HFFc6 (cell line): ENCODE measurements around the gene KSR2. TPM values are rescaled to one million over a fixed set of nuclear protein-coding genes. Genes with fewer than 3 reads are reported as not detected.

Experiments used
- DNase-seq: peaks from one replicate; pipeline ENCODE4 v3.0.0-alpha.2; 2018
- H3K27ac Mint-ChIP-seq: 2 replicates; pipeline ENCODE4 v1.8.0; 2020; ENCODE audit warnings: mild to moderate bottlenecking, mixed read lengths
- H3K27me3 Mint-ChIP-seq: 2 replicates; pipeline ENCODE4 v1.8.0; 2021; ENCODE audit warnings: mild to moderate bottlenecking, moderate library complexity, mixed read lengths; ENCODE audit not compliant: insufficient read depth
- H3K36me3 Mint-ChIP-seq: 2 replicates; pipeline ENCODE4 v1.8.0; 2021; ENCODE audit warnings: low read depth, mixed read lengths
- H3K4me1 Mint-ChIP-seq: 2 replicates; pipeline ENCODE4 v1.8.0; 2020; ENCODE audit warnings: low read depth, mixed read lengths
- H3K4me3 Mint-ChIP-seq: 2 replicates; pipeline ENCODE4 v1.8.0; 2020; ENCODE audit warnings: mild to moderate bottlenecking, moderate library complexity, mixed read lengths
- H3K9me3 Mint-ChIP-seq: 2 replicates; pipeline ENCODE4 v1.8.0; 2020; ENCODE audit warnings: mild to moderate bottlenecking, mixed read lengths
- CTCF ChIP-seq: fragments of 200-600 bp; sonication (generic); IDR thresholded peaks from 2 replicates; pipeline ENCODE4 v1.5.0; 2021; ENCODE audit warnings: antibody characterized with exemption, mild to moderate bottlenecking
- total RNA-seq, 6 experiments: library from RNA; stranded (reverse); fragmentation: NEBNext Ultra II Directional; extraction: Animal tissue kit (Norgen Biotek cat#: 25700); gene quantifications; 2 replicates in 1 of 6; 3 replicates in 5 of 6; pipeline ENCODE4 v1.2.3, GENCODE V29; 2021

KSR2 gene
- total RNA-seq, 6 experiments from 2014 or later, result 0.09 to 0.22 (median 0.12) TPM; not detected in 2

- Mint-ChIP-seq H3K9me3 (peaks cover 18% of the 10 kb centered on the region), H3K27me3 (no peaks in the 10 kb centered on the region; the same call in 1 of the 2 replicates), H3K4me1 (no peaks in the 10 kb centered on the region), H3K4me3 (no peak overlapping the region), H3K36me3 (no peaks in the 10 kb centered on the region), H3K27ac (no peak overlapping the region)
- no peak for TF ChIP-seq CTCF
- no peak for DNase-seq
Observed at GRCh38 chr12:117603316-117604113, 365.3 kb downstream of the KSR2 start.

- Mint-ChIP-seq H3K27me3 (no peaks in the 10 kb centered on the region; the same call in 1 of the 2 replicates), H3K36me3 (no peaks in the 10 kb centered on the region), H3K4me1 (no peaks in the 10 kb centered on the region), H3K4me3 (no peak overlapping the region), H3K27ac (no peak overlapping the region), H3K9me3 (peaks cover 11% of the 10 kb centered on the region)
- TF ChIP-seq CTCF, result no peak
- DNase-seq, result no peak
Observed at GRCh38 chr12:117599849-117600248, 368.9 kb downstream of the KSR2 start.

DNA sequence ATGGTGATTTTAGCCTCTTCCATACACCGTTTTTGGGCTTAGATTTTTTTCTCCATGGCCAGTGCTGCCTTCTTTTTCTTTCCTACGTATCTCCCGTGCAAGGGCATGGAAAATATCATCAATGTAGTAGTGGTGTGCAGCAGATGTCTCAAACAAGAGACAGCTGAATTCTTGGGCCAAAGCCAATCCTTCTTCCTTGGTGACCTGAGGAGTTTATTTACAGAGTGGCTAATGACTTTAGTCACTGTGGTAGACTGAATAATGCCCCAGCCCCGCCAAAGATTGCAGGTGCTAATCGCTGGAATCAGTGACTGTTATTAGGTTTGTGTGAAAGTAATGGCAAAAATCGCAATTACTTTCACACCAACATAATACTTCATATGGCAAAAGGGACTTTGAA lies 371.8 kb downstream of the KSR2 start:
- Mint-ChIP-seq H3K27me3 (no peaks in the 10 kb centered on the region; the same call in 1 of the 2 replicates), H3K4me1 (no peaks in the 10 kb centered on the region), H3K4me3 (no peak overlapping the region)

DNA sequence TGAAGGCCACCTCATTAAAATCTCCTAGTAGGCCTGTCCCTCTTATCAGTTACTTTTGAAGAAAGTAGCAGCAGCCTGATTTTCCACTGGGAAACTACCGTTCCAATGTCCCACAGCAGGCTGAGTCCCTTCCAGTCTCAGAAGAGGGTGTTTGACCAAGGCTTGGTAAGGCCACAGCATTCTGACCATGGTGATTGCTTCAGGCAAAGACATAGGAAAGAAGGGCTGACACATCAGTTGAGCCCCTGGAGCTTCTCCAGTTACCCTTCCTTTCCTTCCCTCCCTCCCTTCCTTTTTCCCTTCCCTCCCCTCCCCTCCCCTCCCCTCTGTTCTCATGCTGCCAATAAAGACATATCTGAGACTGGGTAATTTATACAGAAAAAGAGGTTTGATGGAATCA lies 373.0 kb downstream of the KSR2 start:
- H3K27ac Mint-ChIP-seq, result no peak overlapping the region
- DNase-seq, result no peak
- H3K4me1 Mint-ChIP-seq, result no peaks in the 10 kb centered on the region
- no peaks in the 10 kb centered on the region for H3K36me3 Mint-ChIP-seq
- H3K27me3 Mint-ChIP-seq, result no peaks in the 10 kb centered on the region
- no peak overlapping the region for H3K4me3 Mint-ChIP-seq
- H3K9me3 Mint-ChIP-seq, result peaks cover 20% of the 10 kb centered on the region
- TF ChIP-seq CTCF, result no peak

More for the DNA sequence above, 371.8 kb downstream of the KSR2 start:
- no peak for TF ChIP-seq CTCF
- DNase-seq, result no peak
- H3K27ac Mint-ChIP-seq, result no peak overlapping the region
- no peaks in the 10 kb centered on the region for H3K36me3 Mint-ChIP-seq
- peaks cover 20% of the 10 kb centered on the region for H3K9me3 Mint-ChIP-seq

DNA sequence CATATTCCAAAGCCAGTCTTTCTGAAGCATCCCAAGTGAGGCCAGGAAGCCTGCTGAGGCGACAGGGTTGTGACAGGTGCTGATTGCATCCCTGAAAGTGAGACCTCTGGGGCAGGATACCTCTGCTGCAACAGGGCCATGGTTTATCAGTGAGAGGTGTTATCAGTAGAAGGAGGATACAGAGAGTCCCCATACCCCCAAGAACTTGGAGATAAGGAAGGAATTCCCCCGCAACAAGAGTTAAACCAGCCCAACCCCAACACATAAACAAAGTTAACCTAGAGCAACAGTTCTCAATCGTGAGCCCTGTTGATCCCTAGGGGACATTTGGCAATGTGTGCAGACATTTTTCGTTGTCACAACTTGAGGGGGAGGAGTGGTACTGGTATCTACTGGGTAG lies 374.3 kb downstream of the KSR2 start:
- Mint-ChIP-seq H3K27ac (no peak overlapping the region), H3K9me3 (peaks cover 25% of the 10 kb centered on the region), H3K4me1 (no peaks in the 10 kb centered on the region), H3K27me3 (no peaks in the 10 kb centered on the region), H3K4me3 (no peak overlapping the region), H3K36me3 (no peaks in the 10 kb centered on the region)
- no peak for DNase-seq
- no peak for TF ChIP-seq CTCF
